Suppressor macrophage treated with lipopolysaccharide for 4 hours (primary cell): ENCODE data around the gene LMNB1.

Experiments
- DNase-seq: peaks from one replicate; pipeline ENCODE4 v3.0.0-alpha.2; 2020

The LMNB1 gene

GRCh38 chr5:126863402-126863801 is 86.5 kb downstream of the LMNB1 start:
- DNase-seq: no peak

GRCh38 chr5:126864042-126864688 is 87.2 kb downstream of the LMNB1 start:
- no peak for DNase-seq

GRCh38 chr5:126865299-126865698 is 88.4 kb downstream of the LMNB1 start:
- no peak for DNase-seq

- peak; percentile 13 for DNase-seq
Measured at GRCh38 chr5:126866851-126867636, 90.1 kb downstream of the LMNB1 start.

- no peak for DNase-seq
Measured at GRCh38 chr5:126868338-126869004, 91.5 kb downstream of the LMNB1 start.

GRCh38 chr5:126869005-126869451 is 92.1 kb downstream of the LMNB1 start:
- peak; percentile 22 for DNase-seq

GRCh38 chr5:126871441-126871840 is 94.5 kb downstream of the LMNB1 start:
- DNase-seq: peak; percentile 29

- DNase-seq: no peak
Measured at GRCh38 chr5:126872561-126873354, 95.8 kb downstream of the LMNB1 start.

- no peak for DNase-seq
Measured at GRCh38 chr5:126875303-126875785, 98.4 kb downstream of the LMNB1 start.

GRCh38 chr5:126877602-126878001 is 100.7 kb downstream of the LMNB1 start:
- no peak for DNase-seq

GRCh38 chr5:126878085-126878484 is 101.1 kb downstream of the LMNB1 start:
- DNase-seq: no peak

- DNase-seq: no peak
Measured at GRCh38 chr5:126878634-126879033, 101.7 kb downstream of the LMNB1 start.

GRCh38 chr5:126881821-126882600 is 105.1 kb downstream of the LMNB1 start:
- DNase-seq: no peak

GRCh38 chr5:126883564-126884245 is 106.8 kb downstream of the LMNB1 start:
- no peak for DNase-seq

GRCh38 chr5:126884269-126884819 is 107.4 kb downstream of the LMNB1 start:
- no peak for DNase-seq
